T-helper 1 cell (primary cell): ENCODE data around the gene PCAT7.
A peak's percentile ranks its signal among the peaks of the same experiment; 100 is the strongest.

Source experiments
- DNase-seq, 5 donors: peaks; one replicate each; pipeline ENCODE4 v3.0.0-alpha.2; 2012 to 2020

Gene PCAT7

GRCh38 chr9:94606646-94607422, 52.0 kb downstream of the PCAT7 start:
- DNase-seq: no peak

GRCh38 chr9:94607423-94607691, 52.5 kb downstream of the PCAT7 start:
- DNase-seq: no peak

GRCh38 chr9:94610181-94610606, 55.3 kb downstream of the PCAT7 start:
- no peak for DNase-seq

DNA sequence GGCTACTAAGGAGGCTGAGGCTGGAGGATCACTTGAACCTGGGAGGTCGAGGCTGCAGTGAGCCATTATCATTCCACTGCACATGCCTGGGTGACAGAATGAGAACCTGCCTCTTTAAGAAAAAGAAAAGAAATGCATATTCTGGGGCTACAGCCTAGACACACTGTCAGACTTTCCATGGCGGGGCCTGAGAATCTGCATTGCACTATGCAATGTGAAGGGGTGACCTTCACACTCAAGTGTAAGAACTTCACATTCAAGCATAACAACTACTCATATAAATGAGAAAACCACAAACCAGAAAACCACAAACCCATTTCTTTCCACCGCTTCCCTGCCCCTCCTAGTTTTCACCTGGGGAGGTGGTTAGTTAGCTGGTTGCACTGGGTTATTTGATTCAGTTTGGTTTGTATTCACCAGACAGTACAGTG, 56.8 kb downstream of the PCAT7 start:
- DNase-seq: peak in 1 of 5 donors; percentile 20

DNA sequence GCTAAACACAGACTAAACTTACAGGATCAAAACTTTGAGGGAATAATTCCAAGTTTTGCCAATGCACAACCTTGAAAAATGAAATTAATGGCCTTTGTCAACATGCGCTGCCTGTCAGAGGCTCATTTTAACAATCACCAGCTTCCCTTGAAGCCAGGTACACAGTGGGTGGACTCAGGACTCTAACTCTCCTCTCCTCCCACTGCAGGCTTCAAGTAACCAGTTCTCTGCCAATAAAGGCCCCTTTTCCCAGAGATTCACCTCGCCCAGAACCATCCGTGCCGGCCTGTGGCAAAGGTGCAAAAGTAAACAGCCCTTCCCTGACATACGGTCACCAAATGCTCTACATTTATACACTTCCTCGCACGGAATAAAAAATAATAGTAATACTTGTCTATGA, 57.2 kb downstream of the PCAT7 start:
- DNase-seq: no peak

DNA sequence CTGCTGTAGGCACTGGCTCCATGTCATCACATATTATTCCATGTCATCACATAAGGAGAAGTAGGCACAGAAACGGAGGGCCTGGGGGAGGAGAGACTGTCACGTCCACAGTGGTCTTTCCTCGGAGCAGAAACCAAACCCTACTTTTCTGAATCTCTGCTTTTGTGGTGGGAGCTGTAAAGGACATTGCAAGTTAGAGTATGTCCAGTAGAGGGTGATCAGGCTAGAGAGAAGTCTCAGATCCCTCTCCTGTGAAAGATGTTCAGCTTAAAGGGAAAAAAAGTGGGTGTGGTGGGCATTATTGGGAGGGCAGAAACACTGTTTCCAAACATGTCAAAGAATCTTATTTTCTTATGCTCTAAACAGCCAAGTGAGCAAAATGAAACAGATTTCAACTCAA, 58.1 kb downstream of the PCAT7 start:
- no peak for DNase-seq

GRCh38 chr9:94619026-94619425, 64.1 kb downstream of the PCAT7 start:
- DNase-seq: no peak
